Measurements from ENCODE around the gene EIF5A.

EIF5A gene

DNA sequence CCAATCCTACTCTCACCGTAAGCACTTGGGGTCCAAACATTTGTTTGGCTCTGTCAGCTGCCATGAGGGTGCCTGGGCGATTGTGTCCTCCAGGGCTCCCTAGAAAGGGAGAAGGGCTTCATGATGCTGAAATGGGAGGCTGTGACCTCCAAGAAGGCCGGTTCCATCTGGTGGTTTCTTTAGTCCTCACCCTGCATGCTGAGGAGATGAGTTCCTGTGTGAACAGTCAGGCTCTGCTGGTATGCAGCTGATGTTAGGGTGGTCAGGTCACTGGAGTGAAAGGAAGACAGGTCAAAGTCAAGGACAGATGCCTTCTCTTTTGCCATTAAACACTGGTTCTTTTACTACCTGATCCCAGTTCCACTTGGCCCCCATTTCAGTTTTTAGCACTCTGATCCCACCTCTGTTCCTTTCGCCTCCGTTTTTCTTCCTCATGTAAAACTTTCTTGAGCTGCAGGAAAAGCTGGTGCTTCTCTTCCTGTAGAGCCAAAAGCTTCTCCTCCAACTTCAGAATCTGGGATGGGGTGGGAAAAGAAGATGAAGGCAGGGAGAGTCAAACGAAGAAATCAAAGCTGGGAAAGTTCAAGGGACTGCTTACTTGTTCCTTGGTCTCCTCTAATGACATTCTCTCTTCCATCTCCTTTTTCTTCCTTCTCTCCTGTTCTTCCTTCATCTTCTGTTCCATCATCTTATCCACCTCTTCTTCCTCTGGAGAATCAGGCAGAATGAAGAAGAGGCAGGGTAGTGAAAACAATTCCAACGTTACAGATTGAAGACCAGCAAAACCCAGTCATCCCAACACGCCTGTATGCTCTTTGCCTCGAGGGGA lies 6.7 kb downstream of the EIF5A start:
- TF ChIP-seq, protein P1, sequence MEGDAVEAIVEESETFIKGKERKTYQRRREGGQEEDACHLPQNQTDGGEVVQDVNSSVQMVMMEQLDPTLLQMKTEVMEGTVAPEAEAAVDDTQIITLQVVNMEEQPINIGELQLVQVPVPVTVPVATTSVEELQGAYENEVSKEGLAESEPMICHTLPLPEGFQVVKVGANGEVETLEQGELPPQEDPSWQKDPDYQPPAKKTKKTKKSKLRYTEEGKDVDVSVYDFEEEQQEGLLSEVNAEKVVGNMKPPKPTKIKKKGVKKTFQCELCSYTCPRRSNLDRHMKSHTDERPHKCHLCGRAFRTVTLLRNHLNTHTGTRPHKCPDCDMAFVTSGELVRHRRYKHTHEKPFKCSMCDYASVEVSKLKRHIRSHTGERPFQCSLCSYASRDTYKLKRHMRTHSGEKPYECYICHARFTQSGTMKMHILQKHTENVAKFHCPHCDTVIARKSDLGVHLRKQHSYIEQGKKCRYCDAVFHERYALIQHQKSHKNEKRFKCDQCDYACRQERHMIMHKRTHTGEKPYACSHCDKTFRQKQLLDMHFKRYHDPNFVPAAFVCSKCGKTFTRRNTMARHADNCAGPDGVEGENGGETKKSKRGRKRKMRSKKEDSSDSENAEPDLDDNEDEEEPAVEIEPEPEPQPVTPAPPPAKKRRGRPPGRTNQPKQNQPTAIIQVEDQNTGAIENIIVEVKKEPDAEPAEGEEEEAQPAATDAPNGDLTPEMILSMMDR (IDR thresholded peaks at IDR 0.05), result no peak

GRCh38 chr17:7314719-7315569 lies 7.5 kb downstream of the EIF5A start, which contains the start of gene GPS2:
TSS of gene GPS2 (minus strand) at chr17:7315360. CDS start at chr17:7315052, 308 bp downstream.
- DNase-seq (ENCODE audit: low spot score), result peak; percentile 93
- TF ChIP-seq, protein P1 (IDR thresholded peaks at IDR 0.05), result no peak
- peak within 1 kb of the TSS; percentile 95 to 97 for H3K27ac ChIP-seq
- H3K4me3 ChIP-seq, result peak within 1 kb of the TSS; percentile 81

More for the DNA sequence above, 6.7 kb downstream of the EIF5A start:
- Histone ChIP-seq H3K27ac (peak overlapping the region; percentile 95 to 97), H3K4me3 (peak overlapping the region; percentile 81)
- DNase-seq (ENCODE audit: low spot score), result no peak

GRCh38 chr17:7315570-7316235 lies 8.3 kb downstream of the EIF5A start:
- peak; percentile 73 for DNase-seq (ENCODE audit: low spot score)
- Histone ChIP-seq H3K4me3 (peak overlapping the region; percentile 81), H3K27ac (peak overlapping the region; percentile 95 to 97)
- TF ChIP-seq, protein P1 (IDR thresholded peaks at IDR 0.05), result no peak

DNA sequence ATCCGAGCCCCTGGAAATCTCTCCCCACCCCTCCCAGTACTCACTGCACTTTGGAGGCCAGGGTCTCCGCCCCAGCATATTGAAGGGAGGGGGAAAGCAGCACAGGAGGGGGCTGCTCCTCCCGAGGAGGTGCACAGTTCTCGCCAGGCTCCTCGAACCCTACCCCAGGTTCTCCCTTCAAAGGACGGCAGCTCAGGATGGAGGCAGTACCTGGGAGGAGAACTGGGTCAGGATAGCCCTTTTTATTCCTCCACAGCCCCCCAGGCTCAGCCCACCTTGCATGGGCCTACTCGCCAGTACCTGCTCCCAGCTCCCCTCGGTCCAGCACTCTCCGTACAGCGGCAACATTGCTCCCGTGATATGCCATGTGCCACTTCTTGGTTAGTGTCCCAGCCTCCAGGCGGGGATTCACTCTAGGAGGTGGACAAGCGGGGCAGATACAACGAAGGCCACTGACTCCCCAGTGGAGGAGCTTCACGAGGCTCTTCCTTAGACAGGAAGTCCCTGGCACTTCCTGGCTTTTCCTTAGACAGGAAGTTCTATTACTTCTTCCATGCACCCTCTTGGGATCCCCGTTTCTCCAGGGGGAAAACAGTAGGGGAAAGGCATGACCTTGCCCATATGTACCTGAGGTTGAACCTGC lies 9.9 kb downstream of the EIF5A start:
- H3K27ac ChIP-seq, result no peak overlapping the region
- TF ChIP-seq, protein P1 (IDR thresholded peaks at IDR 0.05), result no peak
- no peak overlapping the region for H3K4me3 ChIP-seq
- DNase-seq (ENCODE audit: low spot score), result peak; percentile 71

DNA sequence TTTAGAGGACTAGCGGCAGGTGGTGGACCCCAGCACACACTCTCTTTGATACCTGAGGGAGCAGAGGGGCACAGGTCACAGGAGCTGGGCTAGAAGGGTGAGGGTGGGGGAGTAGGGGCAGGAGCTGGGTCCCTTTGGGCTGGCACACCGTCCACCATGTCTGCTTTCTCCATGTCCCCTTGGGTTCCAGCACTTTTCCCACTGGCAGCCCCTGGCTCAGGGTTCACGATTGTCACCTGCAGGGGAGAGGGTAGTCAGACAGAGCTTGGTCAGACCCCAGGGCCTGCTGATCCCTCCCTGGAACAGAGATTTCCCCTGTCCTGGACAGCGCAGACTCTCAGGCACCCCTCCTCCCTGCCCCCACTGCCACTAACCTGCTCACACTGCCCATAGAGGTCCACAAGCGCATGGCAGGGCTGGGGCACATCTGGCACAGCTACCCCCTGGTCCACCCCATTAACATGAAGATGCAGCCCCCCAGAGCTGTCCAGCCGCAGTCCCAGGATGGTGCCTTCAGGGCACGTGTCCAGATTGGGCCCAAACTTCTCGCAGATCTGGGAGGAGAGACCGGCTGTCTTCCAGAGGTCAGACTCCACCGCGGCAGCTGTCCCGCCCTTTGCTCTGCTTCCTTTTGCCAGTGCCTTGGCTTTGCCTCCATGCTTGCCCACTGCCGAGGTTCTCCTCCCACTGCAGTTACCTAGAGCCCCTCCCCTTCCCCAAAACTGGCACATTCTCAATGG lies 10.9 kb downstream of the EIF5A start:
- DNase-seq (ENCODE audit: low spot score), result no peak
- H3K27ac ChIP-seq, result no peak overlapping the region
- TF ChIP-seq, protein P1 (IDR thresholded peaks at IDR 0.05), result no peak

GRCh38 chr17:7321466-7321865 lies 14.0 kb downstream of the EIF5A start:
- TF ChIP-seq, protein P1 (IDR thresholded peaks at IDR 0.05), result no peak
- DNase-seq (ENCODE audit: low spot score), result no peak
- Histone ChIP-seq H3K4me3 (no peak overlapping the region), H3K27ac (no peak overlapping the region)

More for the DNA sequence above, 10.9 kb downstream of the EIF5A start:
- no peak overlapping the region for H3K4me3 ChIP-seq
